ENCODE results near the gene PLCB2. TPM values are rescaled to one million over a fixed set of nuclear protein-coding genes. Genes with fewer than 3 reads are reported as not detected.

PLCB2 gene
- polyA plus RNA-seq, 1 of the 3 experiments (the other 2 are of a cell fraction): 0.15 TPM

GRCh38 chr15:40327457-40327856 lies 19.7 kb upstream of the PLCB2 start:
- H3K36me3 ChIP-seq (replicated peaks in 1 of 2; ENCODE audit: control insufficient read depth in 1 of 2, insufficient read depth in 2 of 2, low read length in 1 of 2): peaks cover 0 to 4% of the 10 kb centered on the region in 2 experiments
- no peak for DNase-seq
- TF ChIP-seq SMC3 (IDR thresholded peaks at IDR 0.05; ENCODE audit: low read depth, low read length) (no peak), CHD2 (IDR thresholded peaks at IDR 0.05; ENCODE audit: low read length, partially characterized antibody) (no peak), TEAD4 (IDR thresholded peaks at IDR 0.05; ENCODE audit: borderline replicate concordance, insufficient read depth) (no peak), TCF12 (IDR thresholded peaks at IDR 0.05) (no peak), RAD21 (IDR thresholded peaks at IDR 0.05; ENCODE audit: low read length) (no peak), ZBTB33 (IDR thresholded peaks at IDR 0.05; ENCODE audit: borderline replicate concordance, low read depth) (no peak), EZH2phosphoT487 (IDR thresholded peaks at IDR 0.05; ENCODE audit: borderline replicate concordance, low read depth) (no peak), NRF1 (IDR thresholded peaks at IDR 0.05; ENCODE audit: low read depth, low read length) (no peak), MEF2A (IDR thresholded peaks at IDR 0.05; ENCODE audit: borderline replicate concordance, low read depth) (no peak), USF2 (IDR thresholded peaks at IDR 0.05; ENCODE audit: borderline replicate concordance, low read depth, low read length) (no peak), RCOR1 (IDR thresholded peaks at IDR 0.05; ENCODE audit: low read length) (no peak), SIN3A (IDR thresholded peaks at IDR 0.05; ENCODE audit: borderline replicate concordance, low read depth, low read length) (no peak)
- CTCF ChIA-PET: interaction anchor here (1.1 to 70.6 kb wide), 8 partner anchors 13 to 179 kb away, joined by 3 to 2194 read pairs (median 10); partner anchors contain the start of genes ANKRD63, CCDC9B, DISP2 and INAFM2
- H3K9ac ChIP-seq: no peak overlapping the region
- POLR2A ChIA-PET: interaction anchor here (1.4 kb wide), 1 partner anchor 9 kb away, joined by 4 read pairs; no protein-coding TSS in a partner anchor
- no peaks in the 10 kb centered on the region for H3K9me3 ChIP-seq
- H3K27ac ChIP-seq (ENCODE audit: low read depth in 2 of 2, low read length in 1 of 2): no peak overlapping the region
- H3K9me2 ChIP-seq: no peaks in the 10 kb centered on the region
- H3K27me3 ChIP-seq (ENCODE audit: insufficient read depth): no peaks in the 10 kb centered on the region
- no peak overlapping the region for H2AFZ ChIP-seq (ENCODE audit: low read depth)
- peak overlapping the region; percentile 10; the same call in 1 of the 2 replicates for H3K4me2 ChIP-seq
- peaks cover 15% of the 10 kb centered on the region; the same call in 1 of the 2 replicates for H3K79me2 ChIP-seq (ENCODE audit: insufficient read depth)
- peaks cover 20% of the 10 kb centered on the region for H3F3A ChIP-seq (replicated peaks; ENCODE audit: insufficient read depth)
- H3K4me3 ChIP-seq (ENCODE audit: low read depth in 2 of 2, low read length in 1 of 2): no peak overlapping the region
- no peaks in the 10 kb centered on the region for H4K20me1 ChIP-seq (ENCODE audit: insufficient read depth)
- WGBS (ENCODE audit: low lambda C conversion rate): 84% methylated on average over 6 of the region's 6 CpGs
- H3K4me1 ChIP-seq (ENCODE audit: control insufficient read depth in 1 of 2, insufficient read depth in 2 of 2, low read depth in 1 of 2, low read length in 1 of 2): peaks cover 21 to 22% of the 10 kb centered on the region in 2 experiments

- CTCF ChIA-PET: interaction anchor here (1.4 to 70.6 kb wide), 6 partner anchors 11 to 108 kb away, joined by 3 to 2194 read pairs (median 10); partner anchors contain the start of genes ANKRD63, CCDC9B, DISP2 and INAFM2
These were observed 18.0 kb upstream of the PLCB2 start for GRCh38 chr15:40325700-40326099.

More at GRCh38 chr15:40325700-40326099, 18.0 kb upstream of the PLCB2 start:
- no peak overlapping the region for H3K9ac ChIP-seq
- no peaks in the 10 kb centered on the region for H3K9me3 ChIP-seq
- peaks cover 23 to 25% of the 10 kb centered on the region in 2 experiments for H3K4me1 ChIP-seq (ENCODE audit: control insufficient read depth in 1 of 2, insufficient read depth in 2 of 2, low read depth in 1 of 2, low read length in 1 of 2)
- 86% methylated on average over 2 of the region's 2 CpGs for WGBS (ENCODE audit: low lambda C conversion rate)
- POLR2A ChIA-PET: interaction anchor here (2.6 kb wide), 1 partner anchor 15 kb away, joined by 10 read pairs; the partner anchor contains the start of gene CCDC9B
- H3K4me2 ChIP-seq: peak overlapping the region; percentile 94
- H3F3A ChIP-seq (replicated peaks; ENCODE audit: insufficient read depth): peaks cover 11% of the 10 kb centered on the region
- no peaks in the 10 kb centered on the region for H3K27me3 ChIP-seq (ENCODE audit: insufficient read depth)
- no peak overlapping the region for H2AFZ ChIP-seq (ENCODE audit: low read depth)
- H3K79me2 ChIP-seq (ENCODE audit: insufficient read depth): peaks cover 15% of the 10 kb centered on the region; the same call in 1 of the 2 replicates
- H3K9me2 ChIP-seq: no peaks in the 10 kb centered on the region
- no peak overlapping the region for H3K27ac ChIP-seq (ENCODE audit: low read depth in 2 of 2, low read length in 1 of 2)
- H4K20me1 ChIP-seq (ENCODE audit: insufficient read depth): no peaks in the 10 kb centered on the region
- peak overlapping the region in 1 of 2 experiments; percentile 73; a peak in 1 of 4 replicates for H3K4me3 ChIP-seq (ENCODE audit: low read depth in 2 of 2, low read length in 1 of 2)
- no peak for TF ChIP-seq CHD2 (IDR thresholded peaks at IDR 0.05; ENCODE audit: low read length, partially characterized antibody)
- TF ChIP-seq SIN3A (IDR thresholded peaks at IDR 0.05; ENCODE audit: borderline replicate concordance, low read depth, low read length): no peak
- no peak for TF ChIP-seq IRF3 (IDR thresholded peaks at IDR 0.05; ENCODE audit: low read depth, low read length)
- TF ChIP-seq TEAD4 (IDR thresholded peaks at IDR 0.05; ENCODE audit: borderline replicate concordance, insufficient read depth): no peak
- no peak for TF ChIP-seq FOSL2 (IDR thresholded peaks at IDR 0.05; ENCODE audit: borderline replicate concordance, low read depth)
- no peak for TF ChIP-seq TCF12 (IDR thresholded peaks at IDR 0.05)
- TF ChIP-seq USF2 (IDR thresholded peaks at IDR 0.05; ENCODE audit: borderline replicate concordance, low read depth, low read length): no peak
- TF ChIP-seq EP300 (IDR thresholded peaks at IDR 0.05; ENCODE audit: borderline replicate concordance in 1 of 2, low read depth in 1 of 2, low read length in 1 of 2): no peak
- peaks cover 0 to 4% of the 10 kb centered on the region in 2 experiments for H3K36me3 ChIP-seq (replicated peaks in 1 of 2; ENCODE audit: control insufficient read depth in 1 of 2, insufficient read depth in 2 of 2, low read length in 1 of 2)
- DNase-seq: no peak

Data from SK-N-SH (cell line).